ENCODE results near the gene AP3S1. TPM values are rescaled to one million over a fixed set of nuclear protein-coding genes. Genes with fewer than 3 reads are reported as not detected.

The AP3S1 gene
- total and polyA plus RNA-seq, 2 of the 13 experiments (the other 11 are each of a cell fraction or from before 2014, with no cell fraction given) = 50.5 to 85.9 TPM

DNA sequence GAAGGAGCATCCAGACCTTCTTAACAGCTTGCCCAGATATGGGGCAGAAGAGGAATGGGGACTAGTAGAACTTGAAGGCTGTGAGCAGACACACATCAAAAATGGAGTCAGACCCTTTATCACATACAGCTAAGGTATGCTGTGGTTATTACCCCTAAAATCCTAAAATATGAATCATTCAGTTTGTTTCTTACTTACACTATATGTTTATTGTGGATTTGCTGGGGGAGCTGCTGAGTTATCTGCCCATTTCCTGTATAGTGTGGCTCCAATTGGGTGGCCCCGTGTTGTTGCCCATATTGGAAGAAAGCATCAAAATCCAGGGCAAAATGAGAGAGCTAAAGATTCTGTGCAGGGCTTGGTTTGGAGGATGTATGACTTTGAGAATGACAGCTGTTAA is 56.9 kb downstream of the AP3S1 start:
- no peaks in the 10 kb centered on the region for H3K4me1 ChIP-seq (ENCODE audit: insufficient read depth, low read length)
- intact Hi-C loops (cut with micrococcal nuclease; ENCODE audit: unreplicated experiment) (no loop called here), in situ Hi-C loops (cut with HindIII; ENCODE audit: extremely low pct_ligation_motif_present, low pct_unique_long_range_greater_than_20kb) (no loop called here)
- WGBS (ENCODE audit: low lambda C conversion rate) = 100% methylated on average over 1 of the region's 1 CpG
- no peak overlapping the region for H3K27ac ChIP-seq (ENCODE audit: extremely low read length, insufficient read depth, low read length)
- no peak overlapping the region for H3K4me3 ChIP-seq (replicated peaks in 1 of 3; ENCODE audit: insufficient read depth in 1 of 3, low read depth in 2 of 3, low read length in 3 of 3)
- no peak for FAIRE-seq
- H3K27me3 ChIP-seq (ENCODE audit: control insufficient read depth in 1 of 2, insufficient read depth in 2 of 2, low read length in 2 of 2) = no peaks in the 10 kb centered on the region
- H3K36me3 ChIP-seq (replicated peaks in 1 of 2; ENCODE audit: control insufficient read depth in 1 of 2, insufficient read depth in 2 of 2, low read length in 2 of 2) = peaks cover 0 to 8% of the 10 kb centered on the region in 2 experiments; a peak in 2 of 5 replicates
- no peaks in the 10 kb centered on the region for H4K20me1 ChIP-seq (ENCODE audit: insufficient read depth, low read length)
- POLR2A ChIA-PET = no interaction called here
- no peak overlapping the region for H3K4me2 ChIP-seq (ENCODE audit: low read depth, low read length)
- ATAC-seq = no peak
- H3K9me3 ChIP-seq (ENCODE audit: low read length) = no peaks in the 10 kb centered on the region
- BruUV-seq (replicated peaks) = no TSS peak
- DNase-seq (ENCODE audit: low spot score) = no peak
- no peak overlapping the region for H2AFZ ChIP-seq (ENCODE audit: low read length)
- CTCF ChIA-PET (ENCODE audit: low intra/inter-chr PET ratio, low total read pairs) = no interaction called here
- H3K79me2 ChIP-seq (ENCODE audit: insufficient read depth, low read length) = no peaks in the 10 kb centered on the region
- no peak overlapping the region for H3K9ac ChIP-seq (ENCODE audit: insufficient read depth, low read depth, low read length)
- TF ChIP-seq, protein P1, sequence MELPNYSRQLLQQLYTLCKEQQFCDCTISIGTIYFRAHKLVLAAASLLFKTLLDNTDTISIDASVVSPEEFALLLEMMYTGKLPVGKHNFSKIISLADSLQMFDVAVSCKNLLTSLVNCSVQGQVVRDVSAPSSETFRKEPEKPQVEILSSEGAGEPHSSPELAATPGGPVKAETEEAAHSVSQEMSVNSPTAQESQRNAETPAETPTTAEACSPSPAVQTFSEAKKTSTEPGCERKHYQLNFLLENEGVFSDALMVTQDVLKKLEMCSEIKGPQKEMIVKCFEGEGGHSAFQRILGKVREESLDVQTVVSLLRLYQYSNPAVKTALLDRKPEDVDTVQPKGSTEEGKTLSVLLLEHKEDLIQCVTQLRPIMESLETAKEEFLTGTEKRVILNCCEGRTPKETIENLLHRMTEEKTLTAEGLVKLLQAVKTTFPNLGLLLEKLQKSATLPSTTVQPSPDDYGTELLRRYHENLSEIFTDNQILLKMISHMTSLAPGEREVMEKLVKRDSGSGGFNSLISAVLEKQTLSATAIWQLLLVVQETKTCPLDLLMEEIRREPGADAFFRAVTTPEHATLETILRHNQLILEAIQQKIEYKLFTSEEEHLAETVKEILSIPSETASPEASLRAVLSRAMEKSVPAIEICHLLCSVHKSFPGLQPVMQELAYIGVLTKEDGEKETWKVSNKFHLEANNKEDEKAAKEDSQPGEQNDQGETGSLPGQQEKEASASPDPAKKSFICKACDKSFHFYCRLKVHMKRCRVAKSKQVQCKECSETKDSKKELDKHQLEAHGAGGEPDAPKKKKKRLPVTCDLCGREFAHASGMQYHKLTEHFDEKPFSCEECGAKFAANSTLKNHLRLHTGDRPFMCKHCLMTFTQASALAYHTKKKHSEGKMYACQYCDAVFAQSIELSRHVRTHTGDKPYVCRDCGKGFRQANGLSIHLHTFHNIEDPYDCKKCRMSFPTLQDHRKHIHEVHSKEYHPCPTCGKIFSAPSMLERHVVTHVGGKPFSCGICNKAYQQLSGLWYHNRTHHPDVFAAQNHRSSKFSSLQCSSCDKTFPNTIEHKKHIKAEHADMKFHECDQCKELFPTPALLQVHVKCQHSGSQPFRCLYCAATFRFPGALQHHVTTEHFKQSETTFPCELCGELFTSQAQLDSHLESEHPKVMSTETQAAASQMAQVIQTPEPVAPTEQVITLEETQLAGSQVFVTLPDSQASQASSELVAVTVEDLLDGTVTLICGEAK (IDR thresholded peaks at IDR 0.05) = no peak
- TF ChIP-seq, protein P1 (CRISPR knock-in tag; IDR thresholded peaks at IDR 0.05) = no peak
- no peak for TF ChIP-seq ZNF839 (CRISPR knock-in tag; IDR thresholded peaks at IDR 0.05; ENCODE audit: borderline replicate concordance)
- no peak for TF ChIP-seq CENPX (CRISPR knock-in tag; IDR thresholded peaks at IDR 0.05)
- TF ChIP-seq ZNF761 (CRISPR knock-in tag; conservative IDR thresholded peaks at IDR 0.05) = no peak
- TF ChIP-seq, protein P2, sequence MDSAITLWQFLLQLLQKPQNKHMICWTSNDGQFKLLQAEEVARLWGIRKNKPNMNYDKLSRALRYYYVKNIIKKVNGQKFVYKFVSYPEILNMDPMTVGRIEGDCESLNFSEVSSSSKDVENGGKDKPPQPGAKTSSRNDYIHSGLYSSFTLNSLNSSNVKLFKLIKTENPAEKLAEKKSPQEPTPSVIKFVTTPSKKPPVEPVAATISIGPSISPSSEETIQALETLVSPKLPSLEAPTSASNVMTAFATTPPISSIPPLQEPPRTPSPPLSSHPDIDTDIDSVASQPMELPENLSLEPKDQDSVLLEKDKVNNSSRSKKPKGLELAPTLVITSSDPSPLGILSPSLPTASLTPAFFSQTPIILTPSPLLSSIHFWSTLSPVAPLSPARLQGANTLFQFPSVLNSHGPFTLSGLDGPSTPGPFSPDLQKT (CRISPR knock-in tag; IDR thresholded peaks at IDR 0.05; ENCODE audit: borderline replicate concordance) = no peak
- no peak for TF ChIP-seq ZFP41 (CRISPR knock-in tag; IDR thresholded peaks at IDR 0.05; ENCODE audit: borderline replicate concordance)
- no peak for TF ChIP-seq ZNF564 (CRISPR knock-in tag; IDR thresholded peaks at IDR 0.05)
- TF ChIP-seq, protein P3, sequence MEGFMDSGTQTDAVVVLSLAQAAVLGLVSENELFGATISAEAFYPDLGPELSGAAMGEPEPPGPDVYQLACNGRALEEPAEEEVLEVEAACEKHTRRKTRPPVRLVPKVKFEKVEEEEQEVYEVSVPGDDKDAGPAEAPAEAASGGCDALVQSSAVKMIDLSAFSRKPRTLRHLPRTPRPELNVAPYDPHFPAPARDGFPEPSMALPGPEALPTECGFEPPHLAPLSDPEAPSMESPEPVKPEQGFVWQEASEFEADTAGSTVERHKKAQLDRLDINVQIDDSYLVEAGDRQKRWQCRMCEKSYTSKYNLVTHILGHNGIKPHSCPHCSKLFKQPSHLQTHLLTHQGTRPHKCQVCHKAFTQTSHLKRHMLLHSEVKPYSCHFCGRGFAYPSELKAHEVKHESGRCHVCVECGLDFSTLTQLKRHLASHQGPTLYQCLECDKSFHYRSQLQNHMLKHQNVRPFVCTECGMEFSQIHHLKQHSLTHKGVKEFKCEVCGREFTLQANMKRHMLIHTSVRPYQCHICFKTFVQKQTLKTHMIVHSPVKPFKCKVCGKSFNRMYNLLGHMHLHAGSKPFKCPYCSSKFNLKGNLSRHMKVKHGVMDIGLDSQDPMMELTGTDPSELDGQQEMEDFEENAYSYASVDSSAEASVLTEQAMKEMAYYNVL (CRISPR knock-in tag; IDR thresholded peaks at IDR 0.05; ENCODE audit: borderline replicate concordance) = no peak
- TF ChIP-seq SIX4 (CRISPR knock-in tag; IDR thresholded peaks at IDR 0.05) = no peak
- TF ChIP-seq ZNF547 (CRISPR knock-in tag; IDR thresholded peaks at IDR 0.05) = no peak

All from HepG2 (cell line).